H1 (cell line): ENCODE measurements around the gene FHIT. TPM values are rescaled to one million over a fixed set of nuclear protein-coding genes. Genes with fewer than 3 reads are reported as not detected.

Experiments
- CEBPB ChIP-seq: IDR thresholded peaks from 2 replicates; pipeline ENCODE4 v1.6.1; 2012; ENCODE audit warnings: low read depth, low read length
- TBP ChIP-seq: IDR thresholded peaks from 2 replicates; pipeline ENCODE4 v1.6.1; 2011; ENCODE audit warnings: low read depth, low read length, improper control_type of control experiment
- polyA plus RNA-seq, 7 experiments: library from polyadenylated mRNA; depleted of rRNA in 3 of 7; stranded (reverse) in 5 of 7; unstranded in 2 of 7; fragments of >200 nt in 5 of 7; fragments of 200-250 nt in 2 of 7; gene quantifications; 1 replicate in 5 of 7; 2 replicates in 1 of 7; 4 replicates in 1 of 7; pipeline versions ENCODE4 v1.2.1 to v1.2.3, GENCODE V29; 2011 to 2013; ENCODE audit warnings: missing spikeins in 2 of 7, mixed read lengths in 2 of 7
- total RNA-seq: library from RNA; stranded (reverse); fragmentation: NEBNext Ultra II Directional; extraction: Animal tissue kit (Norgen Biotek cat#: 25700); gene quantifications from 2 replicates; pipeline ENCODE4 v1.2.1, GENCODE V29; 2021
- TF ChIP-seq, protein P1 (sequence below), 3 experiments: IDR thresholded peaks; 1 replicate in 2 of 3; 2 replicates in 1 of 3; pipeline versions ENCODE4 v1.5.1 to v1.6.1; 2011; ENCODE audit warnings: low read length in 3 of 3, mild to moderate bottlenecking in 3 of 3, inconsistent platforms in 2 of 3, low read depth in 1 of 3, moderate library complexity in 1 of 3; ENCODE audit not compliant: insufficient read depth in 1 of 3; ENCODE audit errors: control extremely low read depth in 1 of 3

The FHIT gene
- total and polyA plus RNA-seq, 2 of the 8 experiments (the other 6 are each of a cell fraction or from before 2014, with no cell fraction given), result 1.2 to 3.2 TPM

DNA sequence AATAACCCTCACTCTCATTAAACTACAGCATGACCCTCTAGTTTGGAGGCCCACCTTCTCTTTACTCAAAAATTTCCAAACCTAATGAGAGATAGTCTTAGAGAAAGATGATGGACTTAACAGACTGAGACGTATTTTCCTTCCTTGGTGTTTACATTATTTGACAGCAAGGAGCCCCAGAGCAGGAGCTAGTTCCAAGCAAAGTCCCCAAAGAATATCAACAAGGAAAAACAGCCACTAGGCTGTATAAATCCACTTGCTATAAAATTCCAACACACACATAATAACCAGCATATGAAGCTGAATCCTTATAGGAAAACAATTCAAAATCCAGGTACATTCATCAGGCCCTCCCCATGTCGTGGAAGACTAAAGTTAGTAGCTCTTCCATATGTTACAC, 660.0 kb downstream of the FHIT start (continued):
- TF ChIP-seq, protein P1, sequence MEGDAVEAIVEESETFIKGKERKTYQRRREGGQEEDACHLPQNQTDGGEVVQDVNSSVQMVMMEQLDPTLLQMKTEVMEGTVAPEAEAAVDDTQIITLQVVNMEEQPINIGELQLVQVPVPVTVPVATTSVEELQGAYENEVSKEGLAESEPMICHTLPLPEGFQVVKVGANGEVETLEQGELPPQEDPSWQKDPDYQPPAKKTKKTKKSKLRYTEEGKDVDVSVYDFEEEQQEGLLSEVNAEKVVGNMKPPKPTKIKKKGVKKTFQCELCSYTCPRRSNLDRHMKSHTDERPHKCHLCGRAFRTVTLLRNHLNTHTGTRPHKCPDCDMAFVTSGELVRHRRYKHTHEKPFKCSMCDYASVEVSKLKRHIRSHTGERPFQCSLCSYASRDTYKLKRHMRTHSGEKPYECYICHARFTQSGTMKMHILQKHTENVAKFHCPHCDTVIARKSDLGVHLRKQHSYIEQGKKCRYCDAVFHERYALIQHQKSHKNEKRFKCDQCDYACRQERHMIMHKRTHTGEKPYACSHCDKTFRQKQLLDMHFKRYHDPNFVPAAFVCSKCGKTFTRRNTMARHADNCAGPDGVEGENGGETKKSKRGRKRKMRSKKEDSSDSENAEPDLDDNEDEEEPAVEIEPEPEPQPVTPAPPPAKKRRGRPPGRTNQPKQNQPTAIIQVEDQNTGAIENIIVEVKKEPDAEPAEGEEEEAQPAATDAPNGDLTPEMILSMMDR (IDR thresholded peaks at IDR 0.05; ENCODE audit: control extremely low read depth in 1 of 3, insufficient read depth in 1 of 3, low read depth in 1 of 3, low read length in 3 of 3), result no peak
- TF ChIP-seq CEBPB, result no peak
- no peak for TF ChIP-seq TBP
